HG03457 (cell line): ENCODE results near the gene ZNF792.
"Not testable (repeated sequence)": the region's sequence is repeated elsewhere in the genome, so short reads cannot be mapped to it uniquely, and the experiment has no call there.

ENCODE experiments used
- ATAC-seq: cut with Tn5 transposase; IDR thresholded peaks from one replicate; pipeline ENCODE4 v1.9.1; 2021; ENCODE audit warnings: moderate number of reproducible peaks; ENCODE audit not compliant: unreplicated experiment

ZNF792 gene

GRCh38 chr19:34998777-34999497 is 34.9 kb upstream of the ZNF792 start:
- no peak for ATAC-seq

DNA sequence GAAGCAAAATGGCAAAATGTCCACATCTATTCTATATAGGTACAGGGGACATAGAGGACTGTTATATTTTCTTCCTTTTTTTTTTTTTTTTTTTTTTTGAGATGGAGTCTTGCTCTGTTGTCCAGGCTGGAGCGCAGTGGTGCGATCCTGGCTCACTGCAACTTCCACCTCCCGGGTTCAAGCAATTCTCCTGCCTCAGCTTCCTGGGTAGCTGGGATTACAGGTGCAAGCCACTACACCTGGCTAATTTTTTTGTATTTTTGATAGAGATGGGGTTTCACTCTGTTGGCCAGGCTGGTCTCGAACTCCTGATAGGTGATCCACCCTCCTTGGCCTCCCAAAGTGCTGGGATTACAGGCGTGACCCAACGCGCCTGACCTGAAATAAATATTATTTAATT is 34.2 kb upstream of the ZNF792 start:
- not testable (repeated sequence) for ATAC-seq

DNA sequence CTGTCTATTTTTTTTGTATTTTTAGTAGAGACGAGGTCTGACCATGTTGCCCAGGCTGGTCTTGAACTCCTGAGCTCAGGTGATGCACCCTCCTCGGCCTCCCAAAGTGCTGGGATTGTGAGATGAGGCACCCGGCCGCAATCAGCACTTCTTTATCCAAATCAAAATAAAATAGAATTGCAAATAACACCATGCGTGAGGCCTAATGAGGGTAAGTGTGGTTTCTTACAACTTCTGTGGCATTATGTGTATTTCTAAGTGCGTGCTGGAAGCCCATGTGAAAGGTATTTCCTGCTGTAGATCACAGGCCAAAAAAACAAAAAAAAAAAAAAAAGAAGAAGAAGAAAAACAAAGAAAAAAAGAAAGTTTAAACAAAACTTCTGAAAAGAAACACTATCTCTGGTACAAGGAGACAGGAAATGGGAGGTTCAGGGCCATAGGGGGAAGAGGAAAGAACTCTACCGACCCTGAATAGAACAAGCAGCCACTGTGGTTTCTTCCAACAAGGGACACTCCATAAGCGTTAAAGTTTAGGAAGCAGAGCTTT is 33.1 kb upstream of the ZNF792 start:
- ATAC-seq, result no peak

DNA sequence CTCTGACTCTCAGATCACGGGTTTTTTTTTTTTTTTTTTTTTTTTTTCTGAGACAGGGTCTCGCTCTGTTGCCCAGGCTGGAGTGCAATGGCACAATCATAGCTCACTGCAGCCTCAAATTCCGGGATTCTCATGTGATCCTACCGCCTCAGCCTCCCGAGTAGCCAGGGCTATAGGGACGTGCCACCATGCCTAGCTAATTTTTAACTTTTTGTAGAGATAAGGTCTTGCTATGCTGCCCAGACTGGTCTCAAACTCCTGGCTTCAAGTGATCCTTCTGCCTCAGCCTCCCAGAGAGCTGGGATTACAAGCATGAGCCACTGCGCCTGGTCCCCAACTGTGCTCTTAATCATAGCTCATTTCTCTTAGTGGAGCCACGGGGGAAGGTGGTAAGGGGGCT is 31.5 kb upstream of the ZNF792 start:
- no peak for ATAC-seq

DNA sequence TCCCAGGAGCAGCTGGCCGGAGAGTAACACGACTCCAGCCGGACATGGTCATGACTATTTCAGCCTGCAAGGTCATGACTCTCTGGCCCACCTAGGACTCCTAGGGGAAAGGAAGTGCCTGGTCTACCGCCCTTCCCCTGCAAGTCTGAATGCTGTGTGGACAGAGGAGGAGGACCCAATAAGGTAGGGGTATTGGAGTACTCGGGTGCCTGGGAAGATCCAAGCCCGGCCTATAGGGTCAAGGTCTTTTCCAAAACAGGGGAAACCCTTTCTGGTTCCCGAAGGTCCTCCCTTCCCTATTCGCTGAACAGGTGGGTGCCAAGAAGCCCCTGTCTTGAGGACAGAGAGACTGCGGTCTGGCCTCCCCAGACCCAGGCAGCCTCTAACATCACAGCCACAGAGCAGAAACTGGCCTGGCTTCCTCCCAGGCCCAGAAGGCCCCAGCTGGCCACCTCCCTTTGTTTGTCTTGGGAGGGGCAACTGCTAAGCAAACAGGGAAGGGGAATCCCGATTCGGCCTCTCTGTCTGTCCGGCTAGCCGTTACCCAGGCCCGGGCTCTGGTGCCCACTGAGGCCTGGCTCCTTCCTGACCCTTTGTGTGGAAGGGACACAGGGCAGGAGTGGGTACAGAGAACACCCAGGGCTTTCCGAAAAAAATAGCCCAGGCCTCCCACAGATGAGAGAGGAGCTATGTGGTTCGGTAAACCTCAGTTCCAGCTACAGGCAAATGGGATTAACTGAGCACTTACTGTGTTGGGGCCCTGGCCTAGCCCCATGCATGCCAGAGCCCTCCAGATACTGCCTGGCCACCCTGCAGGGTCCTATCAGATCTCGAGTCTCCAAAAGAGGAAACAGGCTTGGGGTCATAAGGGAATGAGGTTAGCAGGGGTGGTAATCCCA is 30.9 kb upstream of the ZNF792 start:
- no peak for ATAC-seq

- no peak for ATAC-seq
Measured at GRCh38 chr19:34994286-34994642, 30.2 kb upstream of the ZNF792 start.

GRCh38 chr19:34992582-34992981 is 28.6 kb upstream of the ZNF792 start:
- ATAC-seq, result not testable (repeated sequence)

GRCh38 chr19:34991542-34992333 is 27.7 kb upstream of the ZNF792 start:
- no peak for ATAC-seq

DNA sequence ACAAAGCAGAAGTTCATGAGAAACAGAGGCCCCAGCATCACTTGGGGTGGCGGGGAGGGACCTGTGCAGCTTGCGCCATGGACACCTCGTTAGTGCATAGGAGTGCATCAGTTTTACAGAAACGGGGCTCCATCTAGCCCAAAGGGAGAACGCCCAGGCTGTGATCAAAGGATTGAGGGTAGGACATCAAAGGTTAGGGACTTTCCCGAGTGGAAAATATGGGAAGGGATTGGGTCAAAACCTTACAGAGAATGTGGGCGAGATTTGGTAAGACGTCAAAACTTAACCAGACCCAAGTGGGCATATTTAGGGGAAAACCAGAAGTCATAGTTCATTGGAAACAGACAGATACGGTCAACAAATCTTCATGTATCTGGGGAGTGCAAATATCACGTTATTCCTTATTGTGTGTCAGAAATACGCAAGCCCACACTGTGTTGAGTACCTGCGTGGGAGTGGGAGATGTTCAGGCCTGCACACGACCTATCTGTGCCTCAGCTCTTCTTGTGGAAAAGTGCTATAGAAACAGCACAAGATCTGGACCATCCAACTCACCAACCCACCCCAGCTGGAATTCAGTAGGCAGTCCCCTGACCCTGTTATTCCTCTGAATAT is 26.7 kb upstream of the ZNF792 start:
- ATAC-seq, result no peak

GRCh38 chr19:34989298-34989697 is 25.3 kb upstream of the ZNF792 start:
- ATAC-seq, result no peak

DNA sequence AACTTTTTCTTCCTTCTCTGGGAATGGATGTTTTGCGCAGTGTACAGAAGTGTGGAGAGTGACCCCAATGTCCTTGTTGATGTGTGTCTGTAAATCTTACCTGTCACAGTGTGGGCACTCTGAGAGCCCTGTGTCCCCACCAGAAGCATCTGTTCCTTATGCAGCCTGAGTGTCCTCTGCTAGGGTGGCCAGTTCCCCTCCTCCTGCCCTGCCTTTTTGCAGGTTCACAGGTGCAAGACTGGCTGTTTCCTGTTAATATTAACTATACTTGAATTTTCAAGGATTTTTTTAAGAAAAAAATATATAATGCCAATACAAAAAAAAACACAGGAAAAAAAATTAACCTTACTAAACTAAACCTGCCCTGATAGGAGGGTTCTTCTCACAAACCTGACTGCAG is 24.1 kb upstream of the ZNF792 start:
- no peak for ATAC-seq

DNA sequence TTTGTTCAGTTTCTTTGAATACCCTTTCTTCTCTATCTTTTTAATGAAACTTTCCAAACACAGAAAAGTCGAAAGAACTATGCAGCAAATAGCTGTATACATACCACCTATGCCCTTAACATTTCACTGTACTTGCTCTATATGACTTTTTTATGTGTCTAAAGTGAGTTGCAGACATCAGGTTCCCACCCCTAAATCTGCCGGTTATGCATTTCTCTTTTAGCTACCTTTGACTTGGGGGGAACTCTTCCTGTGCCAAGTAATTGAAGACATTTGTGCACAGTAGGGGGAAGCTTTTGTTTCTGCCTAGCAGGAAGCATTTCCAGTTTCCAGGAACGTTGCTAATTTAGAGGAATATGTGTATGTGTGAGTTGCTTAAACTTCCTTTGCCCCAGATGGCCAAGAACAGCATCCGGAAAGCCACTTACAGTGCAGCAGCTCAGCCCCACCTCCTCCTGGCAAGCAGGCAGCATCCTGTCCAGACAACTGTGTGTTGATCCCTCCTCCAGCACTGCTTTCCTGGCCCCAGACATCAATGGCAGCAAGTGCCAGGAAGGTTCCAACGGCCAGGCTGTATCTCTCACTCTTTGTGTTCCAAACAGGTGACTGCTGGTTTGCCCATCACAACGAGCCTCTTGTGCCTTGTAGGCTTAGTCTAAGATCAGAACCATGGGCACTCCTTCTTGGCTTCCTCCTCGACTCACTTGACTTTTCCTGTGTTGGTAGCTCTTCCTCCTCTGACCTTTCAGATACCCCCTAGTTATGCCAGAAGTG is 21.4 kb upstream of the ZNF792 start:
- no peak for ATAC-seq

DNA sequence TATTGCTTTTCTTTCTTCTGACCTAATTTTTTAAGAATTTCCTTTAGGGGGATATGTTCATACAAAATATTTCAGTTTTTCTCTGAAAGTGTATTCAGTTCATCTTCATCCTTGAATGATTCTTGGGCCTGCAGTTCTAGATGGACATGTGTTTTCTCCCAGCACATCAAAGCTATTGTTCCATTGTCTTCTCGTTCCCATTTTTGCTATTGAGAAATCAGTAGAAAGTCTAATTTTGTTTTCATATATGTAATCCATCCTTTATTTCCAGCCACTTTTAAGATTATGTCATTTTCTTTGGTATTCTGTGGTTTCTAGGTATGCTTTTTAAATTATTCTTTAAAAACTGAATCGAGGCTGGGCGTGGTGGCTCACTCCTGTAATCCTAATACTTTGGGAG is 20.3 kb upstream of the ZNF792 start:
- no peak for ATAC-seq

DNA sequence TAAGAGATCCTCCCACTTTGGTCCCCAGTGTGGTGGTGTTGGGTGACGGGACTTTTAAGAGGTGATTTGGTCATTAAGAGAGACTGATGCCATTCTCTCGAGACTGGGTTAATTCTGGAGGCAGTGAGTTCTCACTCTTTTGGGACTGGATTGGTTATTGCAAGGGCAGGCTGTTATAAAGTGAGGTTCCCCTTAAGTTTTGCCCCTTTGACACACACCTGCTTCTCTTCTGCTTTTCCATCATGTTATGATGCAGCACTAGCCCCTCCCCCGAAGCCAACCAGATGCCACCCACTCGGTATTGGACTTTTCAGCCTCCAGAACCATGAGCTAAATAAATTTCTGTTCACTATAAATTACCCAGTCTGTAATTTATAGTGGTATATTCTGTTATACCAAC is 19.8 kb upstream of the ZNF792 start:
- no peak for ATAC-seq

DNA sequence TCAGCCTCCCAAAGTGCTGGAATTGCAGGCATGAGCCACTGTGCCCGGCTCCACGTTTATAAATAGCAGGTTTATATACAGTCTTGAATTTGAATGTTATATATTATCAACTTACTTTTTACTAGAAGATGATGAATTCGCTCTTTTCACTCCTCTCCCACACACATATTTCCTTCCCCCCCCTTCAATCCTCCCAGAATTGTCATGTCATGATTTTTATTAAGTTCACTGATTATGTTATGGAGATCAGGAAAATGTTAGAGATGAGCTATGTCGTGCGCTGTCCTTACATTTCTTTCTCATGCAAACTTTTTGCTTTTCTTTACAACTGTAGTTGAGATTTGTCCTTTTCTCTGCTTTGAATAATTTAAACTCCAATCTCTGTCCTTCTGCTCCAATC is 18.2 kb upstream of the ZNF792 start:
- ATAC-seq, result no peak

GRCh38 chr19:34979819-34980640 is 16.0 kb upstream of the ZNF792 start:
- no peak for ATAC-seq

DNA sequence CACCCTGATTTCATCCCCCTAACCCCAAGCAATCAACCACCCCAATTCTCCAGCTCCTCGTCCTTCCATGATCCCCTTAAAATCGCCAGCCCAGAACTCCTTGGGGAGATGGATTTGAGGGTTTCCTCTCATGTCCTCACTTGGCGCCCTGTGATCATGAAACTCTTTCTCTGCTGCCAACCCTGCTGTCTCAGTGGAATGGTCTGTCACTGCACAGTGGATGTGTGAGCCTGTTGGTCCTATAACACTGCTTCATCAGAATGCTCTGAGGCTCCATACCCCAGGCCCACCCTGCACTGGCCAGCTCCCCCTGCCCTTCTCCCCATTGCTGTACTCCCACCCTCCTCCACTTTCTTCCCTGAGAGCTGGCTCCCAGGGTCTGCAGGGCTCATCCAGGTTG is 12.6 kb upstream of the ZNF792 start:
- ATAC-seq, result no peak

- ATAC-seq, result no peak
Measured at GRCh38 chr19:34975056-34975455, 11.0 kb upstream of the ZNF792 start.

GRCh38 chr19:34974646-34975045 is 10.6 kb upstream of the ZNF792 start:
- no peak for ATAC-seq
